SK-N-SH (cell line): ENCODE results near the gene MCM10. TPM values are rescaled to one million over a fixed set of nuclear protein-coding genes. Genes with fewer than 3 reads are reported as not detected.

Source experiments
- CTCF ChIA-PET: fragments of 300-600, 350-600 bp; formaldehyde crosslinking; extraction: SDS; loops from one replicate; lab custom pipeline; 2021; lab: Yijun Ruan, JAX
- POLR2A ChIA-PET: fragments of 350-600 bp; sonication (Branson Sonifier 250); formaldehyde crosslinking; extraction: SDS; loops from one replicate; lab custom pipeline; 2020; ENCODE audit warnings: antibody characterized with exemption, inconsistent platforms; lab: Yijun Ruan, JAX
- DNase-seq: peaks from one replicate; pipeline ENCODE4 v3.0.0; 2012
- H2AFZ ChIP-seq: fragments of 200-600 bp; sonication (generic); 2 replicates; pipeline ENCODE4 v1.8.1; 2016; ENCODE audit warnings: antibody characterized with exemption, mild to moderate bottlenecking, low read depth
- H3F3A ChIP-seq: fragments of 200-600 bp; sonication (generic); replicated peaks from 2 replicates; pipeline ENCODE3; 2016; ENCODE audit warnings: antibody characterized with exemption, mild to moderate bottlenecking; ENCODE audit not compliant: insufficient read depth
- H3K27ac ChIP-seq, 2 experiments: fragments of 200-500 bp in 1 of 2; fragments of 200-600 bp in 1 of 2; sonication (Bioruptor generic) in 1 of 2; sonication (generic), shearing (Covaris generic) in 1 of 2; 2 replicates each; pipeline versions ENCODE4 v1.5.1 to v1.6.1; 2014 to 2016; ENCODE audit warnings: low read depth in 2 of 2, inconsistent platforms in 1 of 2, low read length in 1 of 2, mild to moderate bottlenecking in 1 of 2, mixed read lengths in 1 of 2
- H3K27me3 ChIP-seq: fragments of 200-600 bp; sonication (generic), shearing (Covaris generic); 2 replicates; pipeline ENCODE4 v1.6.1; 2016; ENCODE audit warnings: mixed run types; ENCODE audit not compliant: insufficient read depth
- H3K36me3 ChIP-seq, 2 experiments: fragments of 200-500 bp in 1 of 2; fragments of 200-600 bp in 1 of 2; sonication (Bioruptor generic) in 1 of 2; sonication (generic) in 1 of 2; replicated peaks in 1 of 2; 2 replicates each; pipeline versions ENCODE3 to v1.5.1; 2014 to 2016; ENCODE audit warnings: low read length in 1 of 2, mild to moderate bottlenecking in 1 of 2; ENCODE audit not compliant: insufficient read depth in 2 of 2, control insufficient read depth in 1 of 2
- H3K4me1 ChIP-seq, 2 experiments: fragments of 200-500 bp in 1 of 2; fragments of 200-600 bp in 1 of 2; sonication (Bioruptor generic) in 1 of 2; sonication (generic), shearing (Covaris generic) in 1 of 2; 2 replicates each; pipeline versions ENCODE4 v1.5.1 to v1.6.1; 2014 to 2016; ENCODE audit warnings: low read depth in 1 of 2, low read length in 1 of 2, mixed run types in 1 of 2; ENCODE audit not compliant: insufficient read depth in 2 of 2, control insufficient read depth in 1 of 2
- H3K4me2 ChIP-seq: fragments of 200-600 bp; sonication (generic), shearing (Covaris generic); 2 replicates; pipeline ENCODE4 v1.6.1; 2017; ENCODE audit warnings: mixed run types
- H3K4me3 ChIP-seq, 2 experiments: fragments of 200-500 bp in 1 of 2; fragments of 200-600 bp in 1 of 2; sonication (Bioruptor generic) in 1 of 2; sonication (generic), shearing (Covaris generic) in 1 of 2; 2 replicates each; pipeline versions ENCODE4 v1.5.1 to v1.8.1; 2014 to 2016; ENCODE audit warnings: low read depth in 2 of 2, inconsistent platforms in 1 of 2, low read length in 1 of 2, mild to moderate bottlenecking in 1 of 2, mixed read lengths in 1 of 2, moderate library complexity in 1 of 2
- H3K79me2 ChIP-seq: fragments of 200-600 bp; sonication (generic); 2 replicates; pipeline ENCODE4 v1.8.1; 2017; ENCODE audit warnings: mild to moderate bottlenecking; ENCODE audit not compliant: insufficient read depth
- H3K9ac ChIP-seq: fragments of 200-600 bp; sonication (generic); 2 replicates; pipeline ENCODE4 v1.6.1; 2017; ENCODE audit warnings: mixed run types
- H3K9me2 ChIP-seq: fragments of 200-600 bp; sonication (generic); 2 replicates; pipeline ENCODE4 v1.6.1; 2017; ENCODE audit warnings: mixed run types
- H3K9me3 ChIP-seq: fragments of 200-600 bp; sonication (generic); 2 replicates; pipeline ENCODE4 v1.6.1; 2017; ENCODE audit warnings: mixed run types, mild to moderate bottlenecking, moderate library complexity
- H4K20me1 ChIP-seq: fragments of 200-600 bp; sonication (generic); 2 replicates; pipeline ENCODE4 v1.6.1; 2017; ENCODE audit warnings: mild to moderate bottlenecking, mixed run types; ENCODE audit not compliant: insufficient read depth
- EP300 ChIP-seq, 2 experiments: IDR thresholded peaks; 2 replicates each; pipeline versions ENCODE4 v1.4.0 to v1.6.1; 2012; ENCODE audit warnings: borderline replicate concordance in 1 of 2, low read depth in 1 of 2, low read length in 1 of 2
- FOXJ3 ChIP-seq: sonication (generic); formaldehyde crosslinking; IDR thresholded peaks from 2 replicates; pipeline ENCODE4 v1.5.1; 2020; ENCODE audit warnings: mild to moderate bottlenecking, missing genetic modification reagents
- FOXM1 ChIP-seq: IDR thresholded peaks from 2 replicates; pipeline ENCODE4 v1.4.0; 2012; ENCODE audit warnings: low read depth, mild to moderate bottlenecking
- GABPA ChIP-seq: IDR thresholded peaks from 2 replicates; pipeline ENCODE4 v1.4.0; 2012; ENCODE audit warnings: low read depth, mild to moderate bottlenecking
- IRF3 ChIP-seq: fragments of 150-350 bp; IDR thresholded peaks from 2 replicates; pipeline ENCODE4 v1.6.1; 2016; ENCODE audit warnings: mild to moderate bottlenecking, low read depth, low read length
- MXI1 ChIP-seq: IDR thresholded peaks from 2 replicates; pipeline ENCODE4 v1.6.1; 2012; ENCODE audit warnings: mild to moderate bottlenecking, low read depth, low read length, improper control_type of control experiment
- NFIC ChIP-seq: IDR thresholded peaks from 2 replicates; pipeline ENCODE4 v1.4.0; 2012; ENCODE audit warnings: borderline replicate concordance
- RAD21 ChIP-seq: IDR thresholded peaks from 2 replicates; pipeline ENCODE4 v1.6.1; 2012; ENCODE audit warnings: mild to moderate bottlenecking, low read length
- REST ChIP-seq: IDR thresholded peaks from 2 replicates; pipeline ENCODE4 v1.6.1; 2012; ENCODE audit warnings: mild to moderate bottlenecking, low read depth, low read length, moderate library complexity
- SIN3A ChIP-seq: IDR thresholded peaks from 2 replicates; pipeline ENCODE4 v1.6.1; 2012; ENCODE audit warnings: low read depth, mild to moderate bottlenecking, low read length, moderate library complexity, borderline replicate concordance
- USF1 ChIP-seq: IDR thresholded peaks from 2 replicates; pipeline ENCODE4 v1.4.0; 2012; ENCODE audit warnings: low read depth, borderline replicate concordance
- USF2 ChIP-seq: fragments of 150-350 bp; IDR thresholded peaks from 2 replicates; pipeline ENCODE4 v1.6.1; 2017; ENCODE audit warnings: antibody characterized with exemption, low read length, low read depth, borderline replicate concordance
- YY1 ChIP-seq: IDR thresholded peaks from 2 replicates; pipeline ENCODE4 v1.4.0; 2012; ENCODE audit warnings: low read depth, mild to moderate bottlenecking
- WGBS: methylation state at CpG from one replicate; pipeline ENCODE4 v1.1.6; 2017; ENCODE audit warnings: low lambda C conversion rate; 5-methylcytosine and 5-hydroxymethylcytosine counted together
- polyA plus RNA-seq, 3 experiments: library from polyadenylated mRNA; depleted of rRNA; stranded (reverse); fragments of >200 nt; gene quantifications; 2 replicates each; pipeline ENCODE4 v1.2.3, GENCODE V29; 2012

MCM10 gene
- polyA plus RNA-seq, 1 of the 3 experiments (the other 2 are of a cell fraction) = 5.1 TPM

GRCh38 chr10:13233358-13233757 is 72.0 kb downstream of the MCM10 start:
- POLR2A ChIA-PET = no interaction called here
- no peaks in the 10 kb centered on the region for H3K27me3 ChIP-seq
- H3K27ac ChIP-seq = no peak overlapping the region
- no peak for TF ChIP-seq MXI1
- no peak for TF ChIP-seq RAD21
- no peak for TF ChIP-seq REST
- TF ChIP-seq USF2 = no peak
- TF ChIP-seq IRF3 = no peak
- TF ChIP-seq FOXM1 = no peak
- no peak for TF ChIP-seq GABPA
- TF ChIP-seq YY1 = no peak
- TF ChIP-seq SIN3A = no peak
- TF ChIP-seq NFIC = no peak
- no peak for TF ChIP-seq FOXJ3
- no peak for TF ChIP-seq EP300 (IDR thresholded peaks at IDR 0.05; ENCODE audit: borderline replicate concordance in 1 of 2, low read depth in 1 of 2, low read length in 1 of 2)
- TF ChIP-seq USF1 = no peak
- no peak overlapping the region for H3K4me2 ChIP-seq
- CTCF ChIA-PET = interaction anchor here (1.2 kb wide), 2 partner anchors 8 to 69 kb away, joined by 3 to 5 read pairs; no protein-coding TSS in a partner anchor
- H3K9me2 ChIP-seq = no peaks in the 10 kb centered on the region
- peak; percentile 27 for DNase-seq
- 69% methylated on average over 10 of the region's 14 CpGs for WGBS
- H3K9me3 ChIP-seq = no peaks in the 10 kb centered on the region
- H3K79me2 ChIP-seq = no peaks in the 10 kb centered on the region
- no peak overlapping the region for H2AFZ ChIP-seq
- H3F3A ChIP-seq = no peaks in the 10 kb centered on the region
- no peak overlapping the region for H3K9ac ChIP-seq
- no peaks in the 10 kb centered on the region for H3K36me3 ChIP-seq
- no peaks in the 10 kb centered on the region for H4K20me1 ChIP-seq
- H3K4me3 ChIP-seq = no peak overlapping the region
- H3K4me1 ChIP-seq = peaks cover 0 to 19% of the 10 kb centered on the region in 2 experiments; a peak in 1 of 4 replicates
